ENCODE data around the gene TWF2. TPM values are rescaled to one million over a fixed set of nuclear protein-coding genes. Genes with fewer than 3 reads are reported as not detected.

TWF2 gene
- total RNA-seq, 1 donor from 2014 or later = 154 TPM

DNA sequence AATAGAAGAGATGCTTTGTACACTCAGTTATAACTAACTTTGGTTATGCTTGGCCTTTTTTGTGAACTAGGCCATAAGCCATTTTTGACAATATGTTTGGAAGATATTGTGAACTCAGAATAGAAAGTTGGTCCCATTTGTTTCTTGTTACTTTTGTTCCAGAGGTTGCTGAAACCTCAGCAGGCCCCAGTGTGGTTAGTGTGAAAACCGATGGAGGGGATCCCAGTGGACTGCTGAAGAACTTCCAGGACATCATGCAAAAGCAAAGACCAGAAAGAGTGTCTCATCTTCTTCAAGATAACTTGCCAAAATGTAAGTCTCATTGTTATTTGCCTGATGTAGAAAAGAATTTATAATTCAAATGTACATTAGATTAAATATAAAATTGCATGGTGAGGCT is 35.3 kb downstream of the TWF2 start:
- no peak for TF ChIP-seq CTCF (conservative IDR thresholded peaks at IDR 0.05; ENCODE audit: low read depth, low read length)
- no peak for DNase-seq (ENCODE audit: low read depth)
- no peak overlapping the region for H3K4me3 ChIP-seq (ENCODE audit: low read depth, low read length)

GRCh38 chr3:52202384-52203077 is 36.4 kb downstream of the TWF2 start:
- H3K4me3 ChIP-seq (ENCODE audit: low read depth, low read length) = no peak overlapping the region
- no peak for DNase-seq (ENCODE audit: low read depth)
- TF ChIP-seq CTCF (conservative IDR thresholded peaks at IDR 0.05; ENCODE audit: low read depth, low read length) = no peak

- DNase-seq (ENCODE audit: low read depth) = no peak
- H3K4me3 ChIP-seq (ENCODE audit: low read depth, low read length) = no peak overlapping the region
- no peak for TF ChIP-seq CTCF (conservative IDR thresholded peaks at IDR 0.05; ENCODE audit: low read depth, low read length)
Observed at GRCh38 chr3:52200981-52201679, 37.8 kb downstream of the TWF2 start.

DNA sequence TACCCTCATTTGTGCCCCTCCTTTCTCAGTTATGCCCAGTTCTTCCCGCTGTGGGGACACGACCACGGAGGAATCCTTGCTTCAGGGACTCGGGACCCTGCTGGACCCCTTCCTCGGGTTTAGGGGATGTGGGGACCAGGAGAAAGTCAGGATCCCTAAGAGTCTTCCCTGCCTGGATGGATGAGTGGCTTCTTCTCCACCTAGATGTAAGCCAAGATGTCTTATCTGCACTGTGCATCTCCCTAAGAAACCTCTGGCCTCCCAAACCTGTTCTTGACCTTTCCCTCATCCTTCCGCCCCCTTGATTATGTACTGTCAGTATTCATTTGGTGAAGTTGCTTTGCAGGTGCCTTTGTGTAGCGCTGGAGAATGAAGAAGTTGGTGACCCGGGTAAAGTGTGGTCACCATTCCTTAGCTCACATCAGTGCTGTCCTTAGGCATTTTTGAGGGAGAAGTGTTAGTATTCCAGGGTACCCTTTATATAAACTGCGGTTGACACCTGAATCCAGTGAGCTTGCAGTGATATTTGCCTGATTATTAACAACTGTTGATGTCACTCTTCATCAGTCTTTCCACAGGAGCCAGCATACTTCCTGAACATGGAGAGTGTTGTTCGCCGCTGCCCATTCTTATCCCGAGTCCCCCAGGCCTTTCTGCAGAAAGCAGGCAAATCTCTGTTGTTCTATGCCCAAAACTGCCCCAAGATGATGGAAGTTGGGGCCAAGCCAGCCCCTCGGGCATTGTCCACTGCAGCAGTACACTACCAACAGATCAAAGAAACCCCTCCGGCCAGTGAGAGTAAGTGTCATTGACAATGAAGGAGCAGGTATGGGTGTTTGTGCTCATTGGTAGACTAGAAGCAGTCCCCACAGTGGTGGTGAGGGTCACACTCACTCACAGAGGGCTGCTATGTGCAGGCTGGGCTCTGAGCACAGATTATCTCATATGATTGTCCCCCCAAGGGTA is 40.0 kb downstream of the TWF2 start:
- no peak for TF ChIP-seq CTCF (conservative IDR thresholded peaks at IDR 0.05; ENCODE audit: low read depth, low read length)
- DNase-seq (ENCODE audit: low read depth) = no peak
- H3K4me3 ChIP-seq (ENCODE audit: low read depth, low read length) = peak overlapping the region; percentile 89

DNA sequence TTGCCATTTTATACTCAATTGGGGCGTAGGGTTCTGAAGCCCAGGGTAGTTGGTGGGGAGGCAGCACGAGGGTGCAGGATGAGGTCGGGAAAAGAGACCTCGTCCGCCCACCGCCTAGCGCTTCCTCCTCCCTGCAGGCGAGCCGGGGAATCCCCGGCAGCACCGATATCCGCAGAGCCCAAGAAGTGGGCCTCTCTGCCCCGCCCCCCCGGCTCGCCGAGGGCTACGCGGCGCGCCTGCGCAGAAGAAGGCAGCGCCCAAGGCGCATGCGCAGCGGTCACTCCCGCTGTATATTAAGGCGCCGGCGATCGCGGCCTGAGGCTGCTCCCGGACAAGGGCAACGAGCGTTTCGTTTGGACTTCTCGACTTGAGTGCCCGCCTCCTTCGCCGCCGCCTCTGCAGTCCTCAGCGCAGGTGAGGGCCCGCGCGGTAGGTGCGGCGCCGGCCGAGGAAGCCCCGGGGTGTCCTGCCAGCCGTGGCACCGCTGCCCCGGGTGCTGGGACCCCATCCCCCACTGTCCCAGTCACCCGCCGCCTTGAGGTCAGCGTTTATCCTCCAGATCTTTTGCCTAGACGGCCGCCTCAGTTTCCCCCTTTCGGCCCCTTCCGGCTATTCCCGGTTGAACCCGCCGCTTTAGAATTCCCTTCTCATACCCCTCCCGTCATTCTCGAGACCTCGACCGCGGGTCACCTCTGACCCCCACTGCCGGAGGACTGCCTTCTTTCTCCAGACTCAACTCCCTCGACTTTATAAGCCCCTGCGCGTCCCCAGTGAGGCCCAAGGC is 40.9 kb downstream of the TWF2 start, which contains the start of gene ALAS1:
Gene ALAS1 (plus strand): TSS at position 319 of the 784 bp plus-strand sequence. CDS start 1,082 bp downstream, outside the sequence.
- no peak for DNase-seq (ENCODE audit: low read depth)
- H3K4me3 ChIP-seq (ENCODE audit: low read depth, low read length) = peak within 1 kb of the TSS; percentile 89
- TF ChIP-seq CTCF (conservative IDR thresholded peaks at IDR 0.05; ENCODE audit: low read depth, low read length) = no peak

GRCh38 chr3:52197499-52197841 is 41.5 kb downstream of the TWF2 start:
- peak overlapping the region; percentile 89 for H3K4me3 ChIP-seq (ENCODE audit: low read depth, low read length)
- no peak for DNase-seq (ENCODE audit: low read depth)
- peak; percentile 4 for TF ChIP-seq CTCF (conservative IDR thresholded peaks at IDR 0.05; ENCODE audit: low read depth, low read length)
